ENCODE measurements around the gene CPA3.

CPA3 gene

DNA sequence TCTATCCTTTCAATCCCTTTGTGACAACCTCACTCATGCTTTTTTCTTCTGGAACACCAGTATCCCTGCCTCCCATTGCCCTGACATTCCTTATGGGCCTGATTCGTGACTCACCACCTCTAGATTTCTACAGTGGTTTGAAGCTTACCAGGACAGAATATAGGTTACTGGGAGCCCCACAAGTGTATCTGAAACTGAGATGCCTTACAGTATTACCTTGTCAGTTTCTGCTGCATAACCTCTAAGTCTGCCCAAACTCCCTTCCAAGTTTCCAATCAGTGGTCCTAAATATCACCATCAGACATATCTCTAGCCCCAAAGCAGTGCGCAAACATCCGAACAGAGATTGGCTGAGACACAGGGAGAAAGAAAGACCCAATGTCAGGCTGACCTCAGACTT lies 31.9 kb upstream of the CPA3 start:
- no peak overlapping the region for H3K9ac ChIP-seq (ENCODE audit: low read length in 2 of 2)
- H3K4me1 ChIP-seq (ENCODE audit: control insufficient read depth, insufficient read depth, low read length), result no peaks in the 10 kb centered on the region
- H3K4me3 ChIP-seq (ENCODE audit: low read length in 2 of 2), result no peak overlapping the region
- no peaks in the 10 kb centered on the region for H3K9me3 ChIP-seq (ENCODE audit: control insufficient read depth in 2 of 2, low read length in 2 of 2)
- no peaks in the 10 kb centered on the region for H3K27me3 ChIP-seq (ENCODE audit: control insufficient read depth in 1 of 2, insufficient read depth in 2 of 2, low read length in 2 of 2)
- H3K36me3 ChIP-seq (ENCODE audit: control insufficient read depth in 2 of 2, insufficient read depth in 2 of 2, low read length in 2 of 2), result no peaks in the 10 kb centered on the region
- no peak overlapping the region for H3K27ac ChIP-seq (ENCODE audit: low read length)

DNA sequence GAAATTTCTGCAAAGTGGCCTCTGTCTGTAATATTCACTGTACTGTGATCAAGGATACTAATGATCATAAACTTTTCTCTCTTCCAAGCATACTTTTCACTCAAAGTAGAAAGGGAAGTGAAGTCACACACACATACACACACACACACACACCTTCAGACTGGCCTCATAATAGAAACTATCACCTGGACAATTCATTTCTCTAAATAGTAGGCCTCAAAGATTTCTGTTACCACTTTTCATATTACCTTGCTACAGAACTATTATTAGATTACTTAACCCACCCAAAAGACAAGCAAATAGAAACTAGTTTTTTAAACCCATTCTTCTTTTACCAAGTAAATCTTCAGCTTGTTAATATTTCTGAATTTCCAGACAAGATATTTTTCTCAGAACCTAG lies 25.3 kb upstream of the CPA3 start:
- no peak overlapping the region for H3K9ac ChIP-seq (ENCODE audit: low read length in 2 of 2)
- H3K27ac ChIP-seq (ENCODE audit: low read length), result no peak overlapping the region
- no peaks in the 10 kb centered on the region for H3K4me1 ChIP-seq (ENCODE audit: control insufficient read depth, insufficient read depth, low read length)
- H3K27me3 ChIP-seq (ENCODE audit: control insufficient read depth in 1 of 2, insufficient read depth in 2 of 2, low read length in 2 of 2), result no peaks in the 10 kb centered on the region
- no peak overlapping the region for H3K4me3 ChIP-seq (ENCODE audit: low read length in 2 of 2)
- H3K36me3 ChIP-seq (ENCODE audit: control insufficient read depth in 2 of 2, insufficient read depth in 2 of 2, low read length in 2 of 2), result no peaks in the 10 kb centered on the region
- H3K9me3 ChIP-seq (ENCODE audit: control insufficient read depth in 2 of 2, low read length in 2 of 2), result no peaks in the 10 kb centered on the region

DNA sequence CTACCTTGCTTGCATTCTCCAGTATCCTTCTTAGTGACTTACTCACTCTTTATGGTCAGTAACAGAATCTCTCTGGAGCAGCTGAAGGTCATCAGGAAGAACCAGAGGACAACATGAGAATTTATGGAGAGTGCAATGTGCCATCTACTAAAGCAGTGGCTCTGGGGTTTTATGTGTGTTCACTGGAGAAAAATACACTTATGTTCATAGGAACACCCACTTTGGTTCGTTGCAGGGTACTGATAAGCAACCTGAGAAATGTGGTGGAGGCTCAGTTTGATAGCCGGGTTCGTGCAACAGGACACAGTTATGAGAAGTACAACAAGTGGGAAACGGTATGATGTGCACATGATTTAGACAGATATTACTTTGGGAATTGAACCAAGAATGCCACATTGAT lies 24.6 kb upstream of the CPA3 start:
- no peak overlapping the region for H3K9ac ChIP-seq (ENCODE audit: low read length in 2 of 2)
- no peak overlapping the region for H3K4me3 ChIP-seq (ENCODE audit: low read length in 2 of 2)
- no peak overlapping the region for H3K27ac ChIP-seq (ENCODE audit: low read length)
- no peaks in the 10 kb centered on the region for H3K9me3 ChIP-seq (ENCODE audit: control insufficient read depth in 2 of 2, low read length in 2 of 2)
- no peaks in the 10 kb centered on the region for H3K36me3 ChIP-seq (ENCODE audit: control insufficient read depth in 2 of 2, insufficient read depth in 2 of 2, low read length in 2 of 2)
- H3K4me1 ChIP-seq (ENCODE audit: control insufficient read depth, insufficient read depth, low read length), result no peaks in the 10 kb centered on the region
- no peaks in the 10 kb centered on the region for H3K27me3 ChIP-seq (ENCODE audit: control insufficient read depth in 1 of 2, insufficient read depth in 2 of 2, low read length in 2 of 2)

DNA sequence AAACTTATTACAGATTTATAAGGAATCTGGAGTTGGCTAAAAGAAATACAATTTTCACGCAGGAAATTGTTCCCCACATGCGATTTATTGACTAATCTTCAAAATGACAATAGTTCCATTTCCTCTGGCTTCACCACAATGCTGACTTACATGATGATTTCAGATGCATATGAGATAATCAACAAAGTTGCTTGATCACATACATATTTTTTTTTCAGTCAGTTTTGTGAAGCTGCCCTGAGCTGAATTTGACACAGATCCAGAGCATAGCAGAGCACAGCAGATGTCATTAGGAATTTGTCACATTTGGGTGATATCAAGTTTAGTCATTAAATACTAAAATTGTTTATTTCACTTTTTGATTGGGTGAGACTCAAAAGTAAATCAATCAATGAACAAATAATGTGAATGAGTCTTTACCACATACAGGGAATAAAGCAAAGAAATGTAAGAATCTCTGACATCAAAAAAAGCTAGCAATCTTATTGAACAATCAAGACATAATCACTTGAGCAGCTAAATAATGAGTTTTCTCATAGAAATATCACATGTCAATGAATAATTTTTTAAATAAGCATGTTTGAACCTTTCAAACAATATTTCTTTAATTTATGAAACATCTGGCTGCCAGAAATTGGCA lies 19.2 kb upstream of the CPA3 start:
- Histone ChIP-seq H3K36me3 (ENCODE audit: control insufficient read depth in 2 of 2, insufficient read depth in 2 of 2, low read length in 2 of 2) (no peaks in the 10 kb centered on the region), H3K4me3 (ENCODE audit: low read length in 2 of 2) (no peak overlapping the region), H3K9ac (ENCODE audit: low read length in 2 of 2) (no peak overlapping the region), H3K9me3 (ENCODE audit: control insufficient read depth in 2 of 2, low read length in 2 of 2) (no peaks in the 10 kb centered on the region), H3K27me3 (ENCODE audit: control insufficient read depth in 1 of 2, insufficient read depth in 2 of 2, low read length in 2 of 2) (no peaks in the 10 kb centered on the region), H3K27ac (ENCODE audit: low read length) (no peak overlapping the region), H3K4me1 (ENCODE audit: control insufficient read depth, insufficient read depth, low read length) (no peaks in the 10 kb centered on the region)

DNA sequence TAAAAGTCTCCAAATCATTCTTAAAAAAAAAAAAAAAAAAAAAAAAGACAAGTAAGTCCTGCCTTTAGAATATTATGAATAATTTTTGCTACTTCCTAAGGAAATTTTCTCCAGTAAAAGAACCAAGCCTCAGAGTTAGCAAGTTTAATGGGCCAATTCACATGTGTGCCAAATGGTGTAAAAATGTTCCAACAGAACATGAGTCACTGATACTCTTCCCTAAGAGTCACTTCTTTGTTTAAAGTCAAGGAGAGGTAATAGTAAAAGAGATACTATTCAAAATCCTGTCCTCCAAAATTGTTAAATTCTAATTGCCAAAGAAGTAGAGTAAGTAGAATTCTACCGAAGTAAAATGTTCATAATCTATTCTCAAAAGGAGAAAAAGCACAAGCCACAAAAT lies 17.7 kb upstream of the CPA3 start:
- H3K36me3 ChIP-seq (ENCODE audit: control insufficient read depth in 2 of 2, insufficient read depth in 2 of 2, low read length in 2 of 2), result no peaks in the 10 kb centered on the region
- H3K27me3 ChIP-seq (ENCODE audit: control insufficient read depth in 1 of 2, insufficient read depth in 2 of 2, low read length in 2 of 2), result no peaks in the 10 kb centered on the region

DNA sequence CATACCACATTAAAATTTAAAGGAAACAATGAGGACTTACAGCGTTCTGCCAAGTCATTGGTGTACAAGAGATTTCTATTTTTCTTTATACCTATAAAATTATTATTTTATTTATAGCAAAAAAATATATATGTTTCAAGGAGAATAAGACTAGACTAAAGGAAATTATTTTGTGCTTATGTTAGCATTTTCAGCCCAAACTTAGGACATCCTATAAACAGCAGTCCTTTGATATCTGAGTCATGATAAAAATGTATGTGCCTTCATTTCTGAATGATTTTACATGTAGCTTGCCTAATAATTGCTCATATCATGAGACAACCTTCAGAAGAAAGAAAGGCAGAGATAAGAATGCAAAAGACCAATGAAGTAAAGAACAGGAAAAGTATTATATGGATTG lies 16.7 kb upstream of the CPA3 start:
- Histone ChIP-seq H3K4me3 (ENCODE audit: low read length in 2 of 2) (no peak overlapping the region), H3K27me3 (ENCODE audit: control insufficient read depth in 1 of 2, insufficient read depth in 2 of 2, low read length in 2 of 2) (no peaks in the 10 kb centered on the region), H3K36me3 (ENCODE audit: control insufficient read depth in 2 of 2, insufficient read depth in 2 of 2, low read length in 2 of 2) (no peaks in the 10 kb centered on the region), H3K9me3 (ENCODE audit: control insufficient read depth in 2 of 2, low read length in 2 of 2) (no peaks in the 10 kb centered on the region), H3K9ac (ENCODE audit: low read length in 2 of 2) (no peak overlapping the region), H3K27ac (ENCODE audit: low read length) (no peak overlapping the region), H3K4me1 (ENCODE audit: control insufficient read depth, insufficient read depth, low read length) (no peaks in the 10 kb centered on the region)

More for the DNA sequence above, 17.7 kb upstream of the CPA3 start:
- no peaks in the 10 kb centered on the region for H3K4me1 ChIP-seq (ENCODE audit: control insufficient read depth, insufficient read depth, low read length)
- H3K9ac ChIP-seq (ENCODE audit: low read length in 2 of 2), result no peak overlapping the region
- H3K4me3 ChIP-seq (ENCODE audit: low read length in 2 of 2), result no peak overlapping the region
- no peak overlapping the region for H3K27ac ChIP-seq (ENCODE audit: low read length)
- no peaks in the 10 kb centered on the region for H3K9me3 ChIP-seq (ENCODE audit: control insufficient read depth in 2 of 2, low read length in 2 of 2)

DNA sequence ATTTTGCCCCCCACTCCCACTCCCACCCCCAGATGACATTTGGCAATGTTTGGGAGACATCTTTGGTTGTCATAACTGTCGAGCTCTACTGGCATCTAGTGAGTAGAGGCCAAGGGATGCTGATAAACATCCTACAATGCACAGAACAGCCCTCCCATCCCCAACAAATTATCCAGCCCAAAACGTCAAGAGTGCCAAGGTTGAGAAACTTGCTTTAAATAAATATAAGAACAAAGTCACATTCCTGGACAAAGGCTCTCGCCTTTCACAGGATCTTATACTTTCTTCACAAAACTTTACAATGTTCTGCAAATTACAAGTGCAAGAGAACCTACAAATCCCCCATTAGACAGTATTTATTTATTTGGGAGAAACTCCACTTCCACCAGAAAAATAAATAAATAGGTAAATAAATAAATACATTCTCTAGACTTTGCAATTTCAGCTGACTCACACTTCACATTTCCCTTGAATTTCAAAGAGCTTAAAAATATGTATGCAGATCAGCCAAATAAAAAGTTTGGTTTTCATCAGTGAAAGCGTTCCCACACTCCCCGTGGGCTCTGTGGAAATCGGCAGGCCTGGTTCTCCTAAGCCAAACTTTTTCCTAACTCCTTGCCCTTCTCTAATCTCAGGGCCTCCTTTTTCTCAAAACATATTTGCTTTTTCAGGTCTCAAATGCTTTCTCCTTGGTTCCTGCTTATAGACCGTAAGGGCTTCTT lies 12.7 kb upstream of the CPA3 start:
- Histone ChIP-seq H3K27ac (ENCODE audit: low read length) (no peak overlapping the region), H3K9me3 (ENCODE audit: control insufficient read depth in 2 of 2, low read length in 2 of 2) (no peaks in the 10 kb centered on the region), H3K9ac (ENCODE audit: low read length in 2 of 2) (no peak overlapping the region), H3K4me3 (ENCODE audit: low read length in 2 of 2) (no peak overlapping the region), H3K36me3 (ENCODE audit: control insufficient read depth in 2 of 2, insufficient read depth in 2 of 2, low read length in 2 of 2) (no peaks in the 10 kb centered on the region), H3K27me3 (ENCODE audit: control insufficient read depth in 1 of 2, insufficient read depth in 2 of 2, low read length in 2 of 2) (no peaks in the 10 kb centered on the region), H3K4me1 (ENCODE audit: control insufficient read depth, insufficient read depth, low read length) (no peaks in the 10 kb centered on the region)

DNA sequence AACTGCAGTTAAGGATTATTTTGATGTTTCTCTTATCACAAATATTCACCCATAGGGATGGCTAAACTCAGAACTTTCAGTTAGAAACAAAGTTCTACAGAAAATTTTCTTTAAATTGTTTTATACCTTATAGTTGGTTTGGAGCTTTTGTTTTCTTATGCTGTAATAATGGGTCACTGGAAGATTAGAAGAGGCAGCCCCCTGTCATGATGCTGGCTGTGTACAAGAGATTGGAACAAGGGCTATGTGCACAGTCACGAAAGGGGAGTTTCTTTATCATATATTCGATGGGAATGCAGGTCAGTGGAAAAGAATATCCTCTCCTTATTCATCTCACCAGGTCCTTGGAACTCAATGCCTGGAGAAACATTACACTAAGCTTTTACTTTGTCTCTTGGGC lies 12.0 kb upstream of the CPA3 start:
- Histone ChIP-seq H3K27me3 (ENCODE audit: control insufficient read depth in 1 of 2, insufficient read depth in 2 of 2, low read length in 2 of 2) (no peaks in the 10 kb centered on the region), H3K27ac (ENCODE audit: low read length) (no peak overlapping the region), H3K4me3 (ENCODE audit: low read length in 2 of 2) (no peak overlapping the region), H3K4me1 (ENCODE audit: control insufficient read depth, insufficient read depth, low read length) (no peaks in the 10 kb centered on the region), H3K9ac (ENCODE audit: low read length in 2 of 2) (no peak overlapping the region), H3K36me3 (ENCODE audit: control insufficient read depth in 2 of 2, insufficient read depth in 2 of 2, low read length in 2 of 2) (no peaks in the 10 kb centered on the region), H3K9me3 (ENCODE audit: control insufficient read depth in 2 of 2, low read length in 2 of 2) (no peaks in the 10 kb centered on the region)

DNA sequence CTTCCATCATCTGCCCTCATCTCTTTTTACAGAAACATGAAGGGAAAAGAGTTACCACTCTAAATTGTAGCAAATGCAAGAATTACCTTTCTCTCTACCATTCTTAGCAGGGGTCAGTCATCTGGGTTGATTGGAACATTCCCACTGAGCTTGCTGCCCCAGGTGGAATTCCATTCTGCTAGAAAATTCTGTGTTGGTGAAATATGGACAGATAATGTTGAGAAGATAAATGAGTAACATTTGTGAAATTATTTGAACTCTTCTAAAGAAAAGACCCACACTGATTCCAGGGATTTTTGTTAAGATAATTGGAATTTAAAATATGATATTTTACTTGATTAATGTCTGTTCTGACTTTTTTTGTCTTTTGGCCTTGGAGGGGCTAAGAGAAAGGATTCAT lies 11.0 kb upstream of the CPA3 start:
- Histone ChIP-seq H3K4me3 (ENCODE audit: low read length in 2 of 2) (no peak overlapping the region), H3K27me3 (ENCODE audit: control insufficient read depth in 1 of 2, insufficient read depth in 2 of 2, low read length in 2 of 2) (no peaks in the 10 kb centered on the region), H3K4me1 (ENCODE audit: control insufficient read depth, insufficient read depth, low read length) (no peaks in the 10 kb centered on the region), H3K9me3 (ENCODE audit: control insufficient read depth in 2 of 2, low read length in 2 of 2) (no peaks in the 10 kb centered on the region), H3K27ac (ENCODE audit: low read length) (no peak overlapping the region), H3K9ac (ENCODE audit: low read length in 2 of 2) (no peak overlapping the region), H3K36me3 (ENCODE audit: control insufficient read depth in 2 of 2, insufficient read depth in 2 of 2, low read length in 2 of 2) (no peaks in the 10 kb centered on the region)

DNA sequence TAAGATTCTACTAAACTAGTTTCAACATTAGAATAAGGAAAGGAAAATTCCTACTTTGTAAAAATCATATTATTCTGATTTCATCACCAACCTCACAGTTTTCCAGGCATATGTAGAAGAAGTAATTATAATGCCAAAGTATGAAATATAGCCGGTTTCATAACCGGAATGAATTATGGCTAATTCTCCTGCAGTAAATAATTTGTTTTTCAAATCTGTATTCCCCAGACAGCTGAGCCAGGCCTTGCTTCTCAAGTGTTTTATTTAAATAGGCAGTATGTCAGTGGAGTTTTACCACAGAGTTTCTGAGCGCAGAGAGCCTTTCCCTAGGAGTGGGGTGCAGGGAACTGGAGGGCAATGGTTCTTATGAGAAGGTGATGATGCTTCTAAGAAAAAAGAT lies 8.7 kb upstream of the CPA3 start:
- H3K9ac ChIP-seq (ENCODE audit: low read length in 2 of 2), result no peak overlapping the region
- no peaks in the 10 kb centered on the region for H3K9me3 ChIP-seq (ENCODE audit: control insufficient read depth in 2 of 2, low read length in 2 of 2)
- no peaks in the 10 kb centered on the region for H3K27me3 ChIP-seq (ENCODE audit: control insufficient read depth in 1 of 2, insufficient read depth in 2 of 2, low read length in 2 of 2)
- no peaks in the 10 kb centered on the region for H3K36me3 ChIP-seq (ENCODE audit: control insufficient read depth in 2 of 2, insufficient read depth in 2 of 2, low read length in 2 of 2)
- H3K27ac ChIP-seq (ENCODE audit: low read length), result no peak overlapping the region
- no peak overlapping the region for H3K4me3 ChIP-seq (ENCODE audit: low read length in 2 of 2)
- no peaks in the 10 kb centered on the region for H3K4me1 ChIP-seq (ENCODE audit: control insufficient read depth, insufficient read depth, low read length)

DNA sequence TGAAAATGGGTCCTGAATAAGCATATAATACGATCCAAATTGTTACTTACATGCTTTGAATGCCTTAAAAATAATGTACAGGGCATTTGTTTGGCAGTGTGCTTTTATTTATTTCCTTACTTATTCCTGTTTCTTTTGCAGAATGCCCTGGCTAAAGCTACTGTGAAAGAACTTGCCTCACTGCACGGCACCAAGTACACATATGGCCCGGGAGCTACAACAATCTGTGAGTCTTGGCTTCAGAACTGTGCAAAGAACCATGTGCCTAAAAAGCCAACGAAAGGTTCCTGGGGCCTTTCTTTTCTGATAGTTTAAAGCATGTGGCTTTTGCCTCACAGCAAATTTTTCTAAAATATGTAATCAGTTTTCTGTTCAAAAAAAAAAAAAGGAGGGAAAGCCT lies 7.8 kb upstream of the CPA3 start:
- H3K9ac ChIP-seq (ENCODE audit: low read length in 2 of 2), result no peak overlapping the region
- H3K27ac ChIP-seq (ENCODE audit: low read length), result no peak overlapping the region
- H3K27me3 ChIP-seq (ENCODE audit: control insufficient read depth in 1 of 2, insufficient read depth in 2 of 2, low read length in 2 of 2), result no peaks in the 10 kb centered on the region
- H3K4me3 ChIP-seq (ENCODE audit: low read length in 2 of 2), result no peak overlapping the region
- H3K4me1 ChIP-seq (ENCODE audit: control insufficient read depth, insufficient read depth, low read length), result no peaks in the 10 kb centered on the region
- H3K9me3 ChIP-seq (ENCODE audit: control insufficient read depth in 2 of 2, low read length in 2 of 2), result no peaks in the 10 kb centered on the region
- no peaks in the 10 kb centered on the region for H3K36me3 ChIP-seq (ENCODE audit: control insufficient read depth in 2 of 2, insufficient read depth in 2 of 2, low read length in 2 of 2)
